ENCODE measurements around the gene FLVCR2. TPM values are rescaled to one million over a fixed set of nuclear protein-coding genes. Genes with fewer than 3 reads are reported as not detected.
A peak's percentile ranks its signal among the peaks of the same experiment; 100 is the strongest.

Gene FLVCR2
- total and polyA plus RNA-seq, 5 donors from 2014 or later, result 4.4 to 7.7 (median 5.4) TPM

- H3K9me3 ChIP-seq (ENCODE audit: control insufficient read depth in 2 of 2, low read length in 2 of 2), result no peaks in the 10 kb centered on the region
- no peaks in the 10 kb centered on the region for H3K4me1 ChIP-seq (ENCODE audit: control insufficient read depth, insufficient read depth, low read length, poor library complexity, severe bottlenecking)
- no peak overlapping the region for H3K4me3 ChIP-seq (ENCODE audit: low read depth, low read length)
- H3K4me1 Mint-ChIP-seq, result no peaks in the 10 kb centered on the region
- H3K27ac ChIP-seq (ENCODE audit: insufficient read depth, low read length, poor library complexity, severe bottlenecking), result no peak overlapping the region
- no peak overlapping the region for H3K4me3 Mint-ChIP-seq
- ATAC-seq (ENCODE audit: low read depth in 2 of 2), result no peak
- no peaks in the 10 kb centered on the region for H3K27me3 ChIP-seq (ENCODE audit: control insufficient read depth, insufficient read depth, low read length)
- peaks cover 51% of the 10 kb centered on the region for H3K36me3 Mint-ChIP-seq
- no peaks in the 10 kb centered on the region for H3K9me3 Mint-ChIP-seq
- H3K36me3 ChIP-seq (ENCODE audit: control insufficient read depth, insufficient read depth, low read length), result peaks cover 53% of the 10 kb centered on the region
- no peak overlapping the region for H3K27ac Mint-ChIP-seq
- no peaks in the 10 kb centered on the region for H3K27me3 Mint-ChIP-seq
- DNase-seq, result no peak
These were observed 69.8 kb downstream of the FLVCR2 start for GRCh38 chr14:75648066-75648838.

GRCh38 chr14:75649337-75649736 is 70.9 kb downstream of the FLVCR2 start:
- Mint-ChIP-seq H3K36me3 (peaks cover 46% of the 10 kb centered on the region), H3K27me3 (no peaks in the 10 kb centered on the region), H3K27ac (no peak overlapping the region), H3K9me3 (no peaks in the 10 kb centered on the region), H3K4me3 (no peak overlapping the region), H3K4me1 (peaks cover 0 to 8% (median 2%) of the 10 kb centered on the region in 4 donors)
- H3K27me3 ChIP-seq (ENCODE audit: control insufficient read depth, insufficient read depth, low read length), result no peaks in the 10 kb centered on the region
- no peak for DNase-seq
- no peak for ATAC-seq (ENCODE audit: low read depth in 2 of 2)
- no peak overlapping the region for H3K4me3 ChIP-seq (ENCODE audit: low read depth, low read length)
- peaks cover 53% of the 10 kb centered on the region for H3K36me3 ChIP-seq (ENCODE audit: control insufficient read depth, insufficient read depth, low read length)
- no peak overlapping the region for H3K27ac ChIP-seq (ENCODE audit: insufficient read depth, low read length, poor library complexity, severe bottlenecking)
- H3K4me1 ChIP-seq (ENCODE audit: control insufficient read depth, insufficient read depth, low read length, poor library complexity, severe bottlenecking), result no peaks in the 10 kb centered on the region
- H3K9me3 ChIP-seq (ENCODE audit: control insufficient read depth in 2 of 2, low read length in 2 of 2), result no peaks in the 10 kb centered on the region

GRCh38 chr14:75649773-75650172 is 71.4 kb downstream of the FLVCR2 start:
- no peaks in the 10 kb centered on the region for H3K27me3 Mint-ChIP-seq
- H3K9me3 Mint-ChIP-seq, result no peaks in the 10 kb centered on the region
- H3K27ac ChIP-seq (ENCODE audit: insufficient read depth, low read length, poor library complexity, severe bottlenecking), result no peak overlapping the region
- H3K4me3 Mint-ChIP-seq, result no peak overlapping the region
- H3K4me1 Mint-ChIP-seq, result peaks cover 2 to 12% (median 2%) of the 10 kb centered on the region in 4 donors
- H3K27me3 ChIP-seq (ENCODE audit: control insufficient read depth, insufficient read depth, low read length), result no peaks in the 10 kb centered on the region
- peaks cover 53% of the 10 kb centered on the region for H3K36me3 ChIP-seq (ENCODE audit: control insufficient read depth, insufficient read depth, low read length)
- H3K9me3 ChIP-seq (ENCODE audit: control insufficient read depth in 2 of 2, low read length in 2 of 2), result no peaks in the 10 kb centered on the region
- no peaks in the 10 kb centered on the region for H3K4me1 ChIP-seq (ENCODE audit: control insufficient read depth, insufficient read depth, low read length, poor library complexity, severe bottlenecking)
- ATAC-seq (ENCODE audit: low read depth in 2 of 2) (no peak), DNase-seq (no peak)
- H3K36me3 Mint-ChIP-seq, result peaks cover 42% of the 10 kb centered on the region
- H3K27ac Mint-ChIP-seq, result no peak overlapping the region
- no peak overlapping the region for H3K4me3 ChIP-seq (ENCODE audit: low read depth, low read length)

- H3K9me3 Mint-ChIP-seq, result no peaks in the 10 kb centered on the region
- Histone ChIP-seq H3K27me3 (ENCODE audit: control insufficient read depth, insufficient read depth, low read length) (no peaks in the 10 kb centered on the region), H3K9me3 (ENCODE audit: control insufficient read depth in 2 of 2, low read length in 2 of 2) (no peaks in the 10 kb centered on the region), H3K36me3 (ENCODE audit: control insufficient read depth, insufficient read depth, low read length) (peaks cover 51% of the 10 kb centered on the region), H3K4me1 (ENCODE audit: control insufficient read depth, insufficient read depth, low read length, poor library complexity, severe bottlenecking) (no peaks in the 10 kb centered on the region), H3K4me3 (ENCODE audit: low read depth, low read length) (no peak overlapping the region), H3K27ac (ENCODE audit: insufficient read depth, low read length, poor library complexity, severe bottlenecking) (no peak overlapping the region)
- peak overlapping the region in 2 of 3 donors; percentile 20 to 58 for H3K27ac Mint-ChIP-seq
- H3K4me3 Mint-ChIP-seq, result no peak overlapping the region
- H3K27me3 Mint-ChIP-seq, result no peaks in the 10 kb centered on the region
- DNase-seq (no peak), ATAC-seq (ENCODE audit: low read depth in 2 of 2) (no peak)
- H3K36me3 Mint-ChIP-seq, result peaks cover 40% of the 10 kb centered on the region
- peaks cover 2 to 15% (median 3%) of the 10 kb centered on the region in 4 donors for H3K4me1 Mint-ChIP-seq
These were observed 72.0 kb downstream of the FLVCR2 start for GRCh38 chr14:75650253-75651058.

- Histone ChIP-seq H3K36me3 (ENCODE audit: control insufficient read depth, insufficient read depth, low read length) (peaks cover 56% of the 10 kb centered on the region), H3K4me3 (ENCODE audit: low read depth, low read length) (no peak overlapping the region), H3K27ac (ENCODE audit: insufficient read depth, low read length, poor library complexity, severe bottlenecking) (no peak overlapping the region), H3K27me3 (ENCODE audit: control insufficient read depth, insufficient read depth, low read length) (no peaks in the 10 kb centered on the region), H3K9me3 (ENCODE audit: control insufficient read depth in 2 of 2, low read length in 2 of 2) (no peaks in the 10 kb centered on the region), H3K4me1 (ENCODE audit: control insufficient read depth, insufficient read depth, low read length, poor library complexity, severe bottlenecking) (no peaks in the 10 kb centered on the region)
- H3K4me1 Mint-ChIP-seq, result peaks cover 3 to 16% (median 6%) of the 10 kb centered on the region in 4 donors
- DNase-seq (no peak), ATAC-seq (ENCODE audit: low read depth in 2 of 2) (no peak)
- peaks cover 27% of the 10 kb centered on the region for H3K36me3 Mint-ChIP-seq
- H3K27ac Mint-ChIP-seq, result no peak overlapping the region
- no peaks in the 10 kb centered on the region for H3K27me3 Mint-ChIP-seq
- H3K4me3 Mint-ChIP-seq, result no peak overlapping the region
- no peaks in the 10 kb centered on the region for H3K9me3 Mint-ChIP-seq
These were observed 75.1 kb downstream of the FLVCR2 start for GRCh38 chr14:75653563-75653962.

- H3K9me3 Mint-ChIP-seq, result no peaks in the 10 kb centered on the region
- Histone ChIP-seq H3K4me3 (ENCODE audit: low read depth, low read length) (no peak overlapping the region), H3K36me3 (ENCODE audit: control insufficient read depth, insufficient read depth, low read length) (peaks cover 51% of the 10 kb centered on the region), H3K27ac (ENCODE audit: insufficient read depth, low read length, poor library complexity, severe bottlenecking) (no peak overlapping the region), H3K4me1 (ENCODE audit: control insufficient read depth, insufficient read depth, low read length, poor library complexity, severe bottlenecking) (peaks cover under 1% of the 10 kb centered on the region), H3K27me3 (ENCODE audit: control insufficient read depth, insufficient read depth, low read length) (no peaks in the 10 kb centered on the region), H3K9me3 (ENCODE audit: control insufficient read depth in 2 of 2, low read length in 2 of 2) (no peaks in the 10 kb centered on the region)
- ATAC-seq (ENCODE audit: low read depth in 2 of 2), result peak; percentile 86 to 89
- no peaks in the 10 kb centered on the region for H3K27me3 Mint-ChIP-seq
- peaks cover 4 to 21% (median 9%) of the 10 kb centered on the region in 4 donors for H3K4me1 Mint-ChIP-seq
- DNase-seq, result peak; percentile 66 to 79 (median 78)
- H3K4me3 Mint-ChIP-seq, result no peak overlapping the region
- H3K27ac Mint-ChIP-seq, result peak overlapping the region in 2 of 3 donors; percentile 7 to 12
- peaks cover 25% of the 10 kb centered on the region for H3K36me3 Mint-ChIP-seq
These were observed 75.8 kb downstream of the FLVCR2 start for GRCh38 chr14:75654127-75654732.

- Histone ChIP-seq H3K4me1 (ENCODE audit: control insufficient read depth, insufficient read depth, low read length, poor library complexity, severe bottlenecking) (peaks cover 8% of the 10 kb centered on the region), H3K36me3 (ENCODE audit: control insufficient read depth, insufficient read depth, low read length) (peaks cover 42% of the 10 kb centered on the region), H3K27me3 (ENCODE audit: control insufficient read depth, insufficient read depth, low read length) (no peaks in the 10 kb centered on the region), H3K9me3 (ENCODE audit: control insufficient read depth in 2 of 2, low read length in 2 of 2) (no peaks in the 10 kb centered on the region), H3K4me3 (ENCODE audit: low read depth, low read length) (no peak overlapping the region), H3K27ac (ENCODE audit: insufficient read depth, low read length, poor library complexity, severe bottlenecking) (no peak overlapping the region)
- peaks cover 4 to 26% (median 15%) of the 10 kb centered on the region in 4 donors for H3K4me1 Mint-ChIP-seq
- H3K4me3 Mint-ChIP-seq, result no peak overlapping the region
- peak overlapping the region in 1 of 3 donors; percentile 74 for H3K27ac Mint-ChIP-seq
- no peaks in the 10 kb centered on the region for H3K27me3 Mint-ChIP-seq
- DNase-seq, result no peak
- no peak for ATAC-seq (ENCODE audit: low read depth in 2 of 2)
- H3K9me3 Mint-ChIP-seq, result no peaks in the 10 kb centered on the region
- H3K36me3 Mint-ChIP-seq, result peaks cover 18% of the 10 kb centered on the region
These were observed 76.8 kb downstream of the FLVCR2 start for GRCh38 chr14:75655235-75655634.
